Subcutaneous abdominal adipose tissue (tissue), 5 donors: ENCODE measurements around the gene TTC17.

Experiments
- H3K27ac ChIP-seq: one replicate; pipeline ENCODE4 v1.7.0; 2013; ENCODE audit warnings: low read depth, mild to moderate bottlenecking, inconsistent platforms, low read length, moderate library complexity
- H3K27me3 ChIP-seq, 5 donors: one replicate each; pipeline ENCODE4 v1.7.0; 2013; ENCODE audit warnings: low read length in 5 of 5, inconsistent platforms in 1 of 5; ENCODE audit not compliant: control insufficient read depth in 5 of 5, insufficient read depth in 4 of 5
- H3K36me3 ChIP-seq, 5 donors: one replicate each; pipeline ENCODE4 v1.7.0; 2013; ENCODE audit warnings: low read length in 5 of 5; ENCODE audit not compliant: control insufficient read depth in 5 of 5, insufficient read depth in 5 of 5
- H3K4me1 ChIP-seq, 5 donors: one replicate each; pipeline ENCODE4 v1.7.0; 2013; ENCODE audit warnings: low read length in 5 of 5, mild to moderate bottlenecking in 3 of 5, moderate library complexity in 1 of 5; ENCODE audit not compliant: control insufficient read depth in 5 of 5, insufficient read depth in 5 of 5
- H3K4me3 ChIP-seq, 5 donors: one replicate each; pipeline ENCODE4 v1.7.0; 2013; ENCODE audit warnings: low read length in 5 of 5, low read depth in 1 of 5
- H3K9ac ChIP-seq, 5 donors: one replicate each; pipeline ENCODE4 v1.7.0; 2013; ENCODE audit warnings: low read length in 5 of 5, mild to moderate bottlenecking in 4 of 5, moderate library complexity in 3 of 5
- H3K9me3 ChIP-seq, 5 donors: one replicate each; pipeline ENCODE4 v1.7.0; 2013; ENCODE audit warnings: low read length in 5 of 5; ENCODE audit not compliant: control insufficient read depth in 5 of 5
- donor health status: healthy.
- donor health status: healthy.
- donor health status: healthy.
- donor health status: healthy.
- donor health status: healthy.

Gene TTC17

DNA sequence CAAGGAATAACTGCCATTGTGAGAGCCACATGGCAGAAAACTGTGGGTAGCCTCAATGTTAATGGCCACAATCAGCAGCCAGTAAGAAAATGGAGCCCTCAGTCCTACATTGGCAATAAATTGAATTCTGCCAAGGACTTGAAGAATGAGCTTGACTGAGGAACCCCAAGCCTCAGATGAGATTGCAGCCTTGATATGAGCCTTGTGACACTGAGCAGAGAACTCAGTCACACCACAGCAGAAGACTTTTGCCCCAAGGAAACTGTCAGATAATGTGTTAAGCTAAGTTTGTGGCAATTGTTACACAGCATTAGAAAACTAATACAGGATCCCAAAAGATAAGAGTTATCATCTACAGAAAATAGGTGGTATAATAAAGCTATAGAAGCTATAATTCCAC is 2.4 kb upstream of the TTC17 start:
- Histone ChIP-seq H3K9ac (no peak overlapping the region), H3K27me3 (no peaks in the 10 kb centered on the region), H3K36me3 (no peaks in the 10 kb centered on the region), H3K27ac (no peak overlapping the region), H3K4me3 (no peak overlapping the region), H3K4me1 (peaks cover 5 to 31% (median 25%) of the 10 kb centered on the region in 5 donors), H3K9me3 (no peaks in the 10 kb centered on the region)

DNA sequence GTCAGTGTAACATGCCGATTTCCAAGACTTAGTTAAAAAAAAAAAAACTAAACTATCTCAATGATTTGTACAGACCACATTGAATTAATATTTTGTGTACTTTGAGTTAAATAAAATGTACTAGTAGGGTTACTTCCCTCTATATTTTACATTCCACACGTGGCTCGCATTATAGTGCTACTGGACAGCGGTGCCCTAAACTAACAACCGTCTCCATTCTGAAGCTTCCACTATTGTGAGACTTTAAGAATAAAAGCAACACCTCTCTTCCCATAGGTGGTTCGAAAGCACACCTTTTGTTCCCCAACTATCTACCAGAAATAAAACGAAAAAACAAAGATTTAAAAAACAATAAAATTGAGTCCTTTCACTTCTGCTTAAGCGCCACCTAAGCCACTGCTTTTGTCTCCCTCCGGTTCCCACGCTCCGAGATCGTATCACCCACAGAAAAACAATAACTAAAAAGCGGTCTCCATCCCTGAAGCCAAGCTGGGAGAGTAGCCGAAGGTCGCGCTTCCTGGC is 380 bp upstream of the TTC17 start:
- peak overlapping the region; percentile 91 for H3K27ac ChIP-seq
- peak overlapping the region; percentile 84 to 97 (median 95) for H3K9ac ChIP-seq
- no peaks in the 10 kb centered on the region for H3K27me3 ChIP-seq
- peak overlapping the region; percentile 89 to 95 (median 93) for H3K4me3 ChIP-seq
- H3K9me3 ChIP-seq: no peaks in the 10 kb centered on the region
- H3K36me3 ChIP-seq: peaks cover 0 to 5% (median 5%) of the 10 kb centered on the region in 5 donors
- peaks cover 5 to 32% (median 25%) of the 10 kb centered on the region in 5 donors for H3K4me1 ChIP-seq

DNA sequence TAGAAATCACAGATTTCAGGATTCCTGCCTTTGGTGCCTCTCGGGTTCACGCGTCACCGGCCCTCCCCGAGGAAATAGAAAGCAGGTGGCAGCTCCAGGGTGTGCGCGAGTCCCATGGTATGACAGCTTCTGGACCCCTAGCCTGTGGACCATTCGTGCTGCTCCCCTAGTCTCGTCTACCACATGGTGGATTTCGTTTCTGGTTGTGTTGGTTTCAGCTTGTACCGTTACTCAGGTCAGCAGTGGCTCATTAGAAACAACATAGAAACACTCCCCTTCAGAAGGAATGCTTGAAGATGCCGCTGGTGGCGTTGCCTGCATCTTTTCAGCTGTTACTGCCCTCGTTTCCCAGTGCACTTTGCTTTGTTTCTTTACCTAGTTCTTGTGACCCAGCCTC is 700 bp downstream of the TTC17 start:
- Histone ChIP-seq H3K9me3 (no peaks in the 10 kb centered on the region), H3K4me3 (peak overlapping the region; percentile 89 to 95 (median 92)), H3K36me3 (peaks cover 0 to 5% (median 5%) of the 10 kb centered on the region in 5 donors), H3K27ac (peak overlapping the region; percentile 91), H3K27me3 (no peaks in the 10 kb centered on the region), H3K9ac (peak overlapping the region; percentile 74 to 97 (median 95)), H3K4me1 (peaks cover 5 to 32% (median 25%) of the 10 kb centered on the region in 5 donors)

DNA sequence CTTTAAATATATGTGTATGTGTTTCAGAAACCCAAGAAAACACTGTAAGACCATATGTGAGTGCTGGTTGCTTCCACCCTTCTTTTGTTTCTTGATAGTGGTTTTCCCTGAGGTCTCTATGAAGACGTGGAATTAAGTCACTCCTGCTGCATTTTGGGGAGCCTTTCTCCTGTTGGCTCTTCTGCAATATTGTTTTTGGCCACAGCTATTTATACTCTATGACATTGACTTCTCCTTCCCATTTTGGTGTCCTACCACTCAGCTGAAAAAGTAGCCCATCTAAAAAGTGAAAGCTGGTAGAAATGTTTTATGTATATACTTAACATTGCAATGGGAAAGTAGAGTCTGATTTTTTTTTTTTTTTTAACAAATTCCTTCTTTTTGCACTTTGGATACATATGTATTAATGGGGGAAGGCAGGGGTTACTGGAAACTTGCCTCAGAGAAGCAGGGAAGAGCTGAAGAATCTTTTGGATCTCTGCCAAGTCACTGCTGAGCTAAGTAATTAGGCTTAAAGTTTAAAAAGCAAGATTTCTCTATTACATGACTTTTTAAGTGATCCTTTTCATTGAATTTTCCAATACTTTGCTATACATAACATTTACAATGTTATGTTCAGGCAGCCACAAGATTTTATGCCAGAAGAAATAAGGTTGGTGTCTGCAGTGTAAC is 1.8 kb downstream of the TTC17 start:
- Histone ChIP-seq H3K4me1 (peaks cover 5 to 32% (median 25%) of the 10 kb centered on the region in 5 donors), H3K36me3 (peaks cover 0 to 11% (median 6%) of the 10 kb centered on the region in 5 donors), H3K27ac (no peak overlapping the region), H3K4me3 (peak overlapping the region in 4 of 5 donors; percentile 6 to 91 (median 53)), H3K9me3 (no peaks in the 10 kb centered on the region), H3K9ac (peak overlapping the region in 1 of 5 donors; percentile 96), H3K27me3 (no peaks in the 10 kb centered on the region)

DNA sequence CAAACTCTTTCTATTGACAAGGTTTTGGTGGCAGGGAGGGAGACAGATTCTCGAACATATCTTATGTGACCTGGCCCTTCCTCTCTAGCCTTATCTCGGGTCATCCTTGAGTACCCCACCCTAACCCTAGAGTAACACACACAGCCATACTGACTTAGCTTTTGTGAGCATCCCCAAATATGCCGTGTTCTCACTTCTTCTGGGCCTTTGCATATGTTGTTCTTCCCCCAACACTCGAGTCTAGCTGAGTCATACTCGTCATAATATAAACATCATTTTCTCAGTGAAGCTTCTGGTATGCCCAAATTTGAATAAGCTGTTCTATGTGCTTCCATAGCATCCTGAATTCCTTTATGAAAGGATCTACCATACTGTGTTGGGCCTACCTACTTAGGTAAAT is 8.0 kb downstream of the TTC17 start:
- no peak overlapping the region for H3K9ac ChIP-seq
- H3K4me3 ChIP-seq: no peak overlapping the region
- H3K36me3 ChIP-seq: peaks cover 5 to 18% (median 12%) of the 10 kb centered on the region in 5 donors
- no peak overlapping the region for H3K27ac ChIP-seq
- no peaks in the 10 kb centered on the region for H3K4me1 ChIP-seq
- no peaks in the 10 kb centered on the region for H3K9me3 ChIP-seq
- no peaks in the 10 kb centered on the region for H3K27me3 ChIP-seq

DNA sequence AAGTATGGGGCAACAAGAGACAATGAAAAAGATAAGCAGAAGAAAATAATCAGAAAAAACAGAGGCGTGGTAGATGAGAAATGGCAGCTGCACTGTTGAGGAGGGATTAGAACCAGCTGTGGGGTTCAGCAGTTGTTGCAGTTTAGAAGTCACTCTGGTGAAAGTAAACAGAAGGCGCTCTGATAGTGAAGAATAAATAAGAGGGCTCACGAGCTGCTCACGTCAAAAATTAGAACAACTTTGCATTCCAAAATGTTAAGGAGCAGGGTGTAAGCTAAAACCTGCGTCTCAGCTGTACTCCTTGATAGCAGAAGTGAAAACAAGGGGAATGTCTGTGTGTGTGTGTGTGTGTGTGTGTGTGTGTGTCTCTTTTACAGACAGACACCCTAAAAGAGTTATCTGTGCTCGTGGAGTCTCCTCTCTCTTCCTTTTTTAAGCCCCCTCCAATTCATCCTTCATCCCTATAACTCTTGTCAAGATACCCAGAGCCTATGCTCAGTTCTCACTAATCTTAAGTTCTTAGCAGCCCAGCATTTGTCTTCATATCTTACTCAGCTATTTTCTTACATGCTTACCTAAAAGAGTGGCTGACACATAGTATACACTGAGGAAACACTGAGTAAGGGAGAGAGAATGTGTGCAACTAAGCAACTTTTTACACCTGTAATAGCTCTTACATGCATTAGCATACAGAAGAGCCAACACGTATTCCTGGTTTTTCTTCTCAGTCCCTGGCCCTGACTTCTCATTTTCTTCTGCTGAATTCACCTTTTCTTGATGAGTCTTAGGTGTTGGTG is 8.9 kb downstream of the TTC17 start:
- Histone ChIP-seq H3K4me1 (no peaks in the 10 kb centered on the region), H3K9ac (no peak overlapping the region), H3K9me3 (no peaks in the 10 kb centered on the region), H3K27me3 (no peaks in the 10 kb centered on the region), H3K4me3 (no peak overlapping the region), H3K27ac (no peak overlapping the region), H3K36me3 (peaks cover 4 to 18% (median 13%) of the 10 kb centered on the region in 5 donors)

DNA sequence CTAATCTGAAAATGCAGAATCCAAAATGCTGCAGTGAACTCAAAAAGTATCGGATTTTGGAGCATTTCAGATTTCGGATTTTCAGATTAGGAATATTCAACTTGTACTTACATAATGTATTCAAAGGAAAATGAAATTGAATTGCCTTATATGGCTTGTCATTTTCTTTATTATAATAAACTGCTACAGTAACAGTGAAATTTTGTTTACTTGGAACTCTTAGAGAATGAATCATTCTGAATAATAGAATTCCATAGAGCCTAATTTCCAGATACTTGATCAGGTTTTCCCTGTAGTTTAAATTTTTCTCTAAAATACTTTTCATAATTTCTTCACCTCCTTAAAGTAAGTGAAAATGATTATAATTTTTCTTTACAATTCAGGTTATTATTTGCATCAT is 17.3 kb downstream of the TTC17 start:
- Histone ChIP-seq H3K27me3 (no peaks in the 10 kb centered on the region), H3K27ac (no peak overlapping the region), H3K4me1 (peaks cover 0 to 2% (median 0%) of the 10 kb centered on the region in 5 donors)

DNA sequence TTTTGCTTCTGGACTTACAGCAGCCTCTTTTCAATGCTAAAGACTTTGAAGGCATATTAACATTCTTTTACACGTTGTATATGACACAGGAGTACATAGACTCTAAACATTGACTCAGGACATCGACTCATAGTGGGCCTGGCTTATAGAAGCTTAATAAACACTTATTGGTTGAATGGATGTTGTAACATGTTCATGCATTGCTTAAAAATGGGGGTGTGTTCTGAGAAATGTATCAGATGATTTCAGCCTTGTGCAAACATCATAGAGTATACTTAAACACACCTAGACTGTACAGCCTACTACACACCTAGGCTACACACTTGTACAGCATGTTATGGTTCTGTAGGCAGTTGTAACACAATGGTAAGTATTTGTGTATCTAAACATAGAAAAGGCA is 17.9 kb downstream of the TTC17 start:
- H3K9me3 ChIP-seq: no peaks in the 10 kb centered on the region
- H3K27ac ChIP-seq: no peak overlapping the region
- H3K36me3 ChIP-seq: peaks cover 0 to 16% (median 13%) of the 10 kb centered on the region in 5 donors
- peaks cover 0 to 2% (median 0%) of the 10 kb centered on the region in 5 donors for H3K4me1 ChIP-seq
- no peaks in the 10 kb centered on the region for H3K27me3 ChIP-seq
- no peak overlapping the region for H3K4me3 ChIP-seq
- H3K9ac ChIP-seq: no peak overlapping the region

More for the DNA sequence above, 17.3 kb downstream of the TTC17 start:
- H3K4me3 ChIP-seq: no peak overlapping the region
- H3K36me3 ChIP-seq: peaks cover under 1 to 15% (median 12%) of the 10 kb centered on the region in 5 donors
- no peaks in the 10 kb centered on the region for H3K9me3 ChIP-seq
- H3K9ac ChIP-seq: no peak overlapping the region

DNA sequence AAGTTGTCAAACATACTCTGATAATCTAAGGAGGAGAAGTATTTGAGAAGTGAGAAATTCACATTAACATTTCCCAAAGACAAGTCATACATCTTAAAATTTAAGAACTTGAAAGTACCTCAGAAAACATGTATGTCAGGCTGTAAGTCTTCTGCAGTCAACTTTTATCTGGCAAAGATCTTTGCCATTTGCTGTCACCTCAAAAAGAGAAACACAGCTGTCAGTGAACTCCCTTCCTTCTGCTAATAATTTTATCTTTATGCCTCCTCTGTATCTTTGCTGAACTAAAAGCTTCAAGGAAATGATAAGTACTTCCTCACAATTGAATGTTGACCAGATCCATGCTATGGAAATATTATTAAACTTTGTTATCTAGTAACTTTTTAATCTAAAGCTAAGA is 18.7 kb downstream of the TTC17 start:
- Histone ChIP-seq H3K4me1 (peaks cover 0 to 2% (median 0%) of the 10 kb centered on the region in 5 donors), H3K36me3 (peaks cover 0 to 20% (median 12%) of the 10 kb centered on the region in 5 donors), H3K27ac (no peak overlapping the region), H3K27me3 (no peaks in the 10 kb centered on the region), H3K9me3 (no peaks in the 10 kb centered on the region), H3K9ac (no peak overlapping the region), H3K4me3 (no peak overlapping the region)

DNA sequence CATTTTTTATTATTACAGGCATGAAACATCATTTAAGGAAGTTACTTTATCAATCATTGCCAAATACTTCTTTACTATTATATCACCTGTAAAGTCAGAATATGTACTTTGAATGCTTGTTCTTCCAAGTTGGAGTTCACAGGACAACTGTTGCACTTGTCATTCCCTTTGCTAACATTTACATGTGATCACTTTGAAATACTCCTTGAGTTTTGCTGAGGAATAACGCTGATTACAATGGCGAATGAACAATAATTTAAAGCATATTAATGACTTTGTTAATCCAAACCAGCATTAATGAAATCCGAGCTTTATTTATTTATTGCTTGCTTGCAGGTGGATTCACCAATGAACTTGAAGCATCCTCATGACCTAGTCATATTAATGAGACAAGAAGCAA is 20.2 kb downstream of the TTC17 start:
- Histone ChIP-seq H3K36me3 (peaks cover 0 to 20% (median 13%) of the 10 kb centered on the region in 5 donors), H3K9me3 (no peaks in the 10 kb centered on the region), H3K4me3 (no peak overlapping the region), H3K27me3 (no peaks in the 10 kb centered on the region), H3K4me1 (peaks cover 0 to 2% (median 0%) of the 10 kb centered on the region in 5 donors), H3K9ac (no peak overlapping the region), H3K27ac (no peak overlapping the region)
